ENCODE results near the gene GTF2H1. TPM values are rescaled to one million over a fixed set of nuclear protein-coding genes. Genes with fewer than 3 reads are reported as not detected.
"Not testable (repeated sequence)": the region's sequence is repeated elsewhere in the genome, so short reads cannot be mapped to it uniquely, and the experiment has no call there.

The GTF2H1 gene
- total RNA-seq, 1 donor from 2014 or later = 40.8 TPM

DNA sequence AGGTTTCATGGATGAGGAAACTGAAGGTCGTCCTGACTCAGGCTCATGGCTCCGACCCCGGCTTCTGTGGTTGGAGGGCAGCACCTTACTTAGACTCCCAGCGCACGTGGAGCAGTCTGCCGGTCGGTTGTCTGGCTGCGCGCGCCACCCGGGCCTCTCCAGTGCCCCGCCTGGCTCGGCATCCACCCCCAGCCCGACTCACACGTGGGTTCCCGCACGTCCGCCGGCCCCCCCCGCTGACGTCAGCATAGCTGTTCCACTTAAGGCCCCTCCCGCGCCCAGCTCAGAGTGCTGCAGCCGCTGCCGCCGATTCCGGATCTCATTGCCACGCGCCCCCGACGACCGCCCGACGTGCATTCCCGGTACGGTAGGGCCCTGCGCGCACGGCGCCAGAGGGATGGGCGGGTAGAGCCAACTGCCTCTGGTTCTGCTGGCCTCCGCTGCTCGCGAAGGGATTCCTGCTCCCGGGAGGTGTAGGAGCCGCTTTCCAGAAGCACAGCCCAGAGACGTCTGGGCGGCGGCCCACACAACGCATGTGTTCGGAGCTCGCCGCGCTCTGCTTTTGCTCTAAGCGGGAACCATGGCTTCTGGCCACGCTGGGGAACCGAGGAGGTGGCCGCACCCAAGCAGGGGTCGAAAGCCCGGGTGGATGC, 72.0 kb downstream of the GTF2H1 start, which contains the start of gene LDHA:
Gene LDHA, plus strand, starts transcription at position 289 of the 653 bp plus-strand sequence. CDS start 2,280 bp downstream, outside the sequence.
- peak within 1 kb of the TSS; percentile 88 for H3K4me3 ChIP-seq
- intact Hi-C loops (cut with DNase I) = no loop called here
- peaks cover 30% of the 10 kb centered on the region for H3K36me3 ChIP-seq
- DNase-seq = peak; percentile 99
- peaks cover 14% of the 10 kb centered on the region for H3K4me1 ChIP-seq
- H3K27ac ChIP-seq = peak within 1 kb of the TSS; percentile 90
- TF ChIP-seq, protein P1, sequence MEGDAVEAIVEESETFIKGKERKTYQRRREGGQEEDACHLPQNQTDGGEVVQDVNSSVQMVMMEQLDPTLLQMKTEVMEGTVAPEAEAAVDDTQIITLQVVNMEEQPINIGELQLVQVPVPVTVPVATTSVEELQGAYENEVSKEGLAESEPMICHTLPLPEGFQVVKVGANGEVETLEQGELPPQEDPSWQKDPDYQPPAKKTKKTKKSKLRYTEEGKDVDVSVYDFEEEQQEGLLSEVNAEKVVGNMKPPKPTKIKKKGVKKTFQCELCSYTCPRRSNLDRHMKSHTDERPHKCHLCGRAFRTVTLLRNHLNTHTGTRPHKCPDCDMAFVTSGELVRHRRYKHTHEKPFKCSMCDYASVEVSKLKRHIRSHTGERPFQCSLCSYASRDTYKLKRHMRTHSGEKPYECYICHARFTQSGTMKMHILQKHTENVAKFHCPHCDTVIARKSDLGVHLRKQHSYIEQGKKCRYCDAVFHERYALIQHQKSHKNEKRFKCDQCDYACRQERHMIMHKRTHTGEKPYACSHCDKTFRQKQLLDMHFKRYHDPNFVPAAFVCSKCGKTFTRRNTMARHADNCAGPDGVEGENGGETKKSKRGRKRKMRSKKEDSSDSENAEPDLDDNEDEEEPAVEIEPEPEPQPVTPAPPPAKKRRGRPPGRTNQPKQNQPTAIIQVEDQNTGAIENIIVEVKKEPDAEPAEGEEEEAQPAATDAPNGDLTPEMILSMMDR (IDR thresholded peaks at IDR 0.05) = no peak
- no peaks in the 10 kb centered on the region for H3K9me3 ChIP-seq
- no peaks in the 10 kb centered on the region for H3K27me3 ChIP-seq
- ATAC-seq = peak; percentile 89

DNA sequence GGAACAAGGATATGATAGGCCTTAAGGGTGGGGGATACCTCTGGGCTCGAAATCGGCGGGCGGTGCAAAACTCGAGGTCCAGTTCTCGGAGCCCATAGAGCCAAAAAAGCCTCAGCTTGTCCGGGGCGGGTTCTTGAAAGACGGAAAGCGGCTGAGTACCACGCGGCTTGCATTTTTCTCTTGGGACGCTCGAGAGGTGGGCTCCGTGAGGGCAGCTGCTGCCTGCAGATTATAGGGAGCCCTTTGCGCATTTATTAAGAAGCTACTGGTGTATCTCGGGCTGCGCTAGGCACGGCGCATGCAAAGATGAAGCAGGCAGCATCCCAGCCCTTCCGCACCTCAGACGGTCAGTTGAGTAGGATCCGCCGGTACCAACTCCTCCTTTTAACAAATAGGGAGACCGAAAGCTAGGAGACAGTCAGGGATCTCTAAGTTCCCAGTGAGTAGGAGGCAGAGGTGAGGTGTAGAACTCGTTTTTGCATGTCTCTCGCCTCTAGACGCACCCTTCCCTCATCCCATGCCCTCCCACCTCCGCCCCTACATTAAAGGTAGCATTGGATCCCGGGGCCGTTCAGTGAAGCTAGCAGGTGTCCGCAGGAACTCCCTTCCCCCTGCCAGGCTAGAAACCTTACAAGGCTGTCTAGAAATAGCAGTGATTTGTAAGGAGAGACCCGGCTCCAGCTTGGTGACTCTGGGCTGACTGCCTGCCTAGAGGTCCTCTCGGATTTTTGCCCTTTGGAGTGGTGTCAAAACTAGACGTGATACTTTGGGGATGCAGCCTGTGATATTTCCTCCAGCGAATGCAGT, 72.8 kb downstream of the GTF2H1 start:
- peak overlapping the region; percentile 88 for H3K4me3 ChIP-seq
- H3K4me1 ChIP-seq = peaks cover 14% of the 10 kb centered on the region
- no peaks in the 10 kb centered on the region for H3K27me3 ChIP-seq
- TF ChIP-seq, protein P1 (IDR thresholded peaks at IDR 0.05) = no peak
- H3K36me3 ChIP-seq = peaks cover 38% of the 10 kb centered on the region
- peak overlapping the region; percentile 90 for H3K27ac ChIP-seq
- ATAC-seq (no peak), DNase-seq (no peak)
- H3K9me3 ChIP-seq = no peaks in the 10 kb centered on the region
- intact Hi-C loops (cut with DNase I) = no loop called here

DNA sequence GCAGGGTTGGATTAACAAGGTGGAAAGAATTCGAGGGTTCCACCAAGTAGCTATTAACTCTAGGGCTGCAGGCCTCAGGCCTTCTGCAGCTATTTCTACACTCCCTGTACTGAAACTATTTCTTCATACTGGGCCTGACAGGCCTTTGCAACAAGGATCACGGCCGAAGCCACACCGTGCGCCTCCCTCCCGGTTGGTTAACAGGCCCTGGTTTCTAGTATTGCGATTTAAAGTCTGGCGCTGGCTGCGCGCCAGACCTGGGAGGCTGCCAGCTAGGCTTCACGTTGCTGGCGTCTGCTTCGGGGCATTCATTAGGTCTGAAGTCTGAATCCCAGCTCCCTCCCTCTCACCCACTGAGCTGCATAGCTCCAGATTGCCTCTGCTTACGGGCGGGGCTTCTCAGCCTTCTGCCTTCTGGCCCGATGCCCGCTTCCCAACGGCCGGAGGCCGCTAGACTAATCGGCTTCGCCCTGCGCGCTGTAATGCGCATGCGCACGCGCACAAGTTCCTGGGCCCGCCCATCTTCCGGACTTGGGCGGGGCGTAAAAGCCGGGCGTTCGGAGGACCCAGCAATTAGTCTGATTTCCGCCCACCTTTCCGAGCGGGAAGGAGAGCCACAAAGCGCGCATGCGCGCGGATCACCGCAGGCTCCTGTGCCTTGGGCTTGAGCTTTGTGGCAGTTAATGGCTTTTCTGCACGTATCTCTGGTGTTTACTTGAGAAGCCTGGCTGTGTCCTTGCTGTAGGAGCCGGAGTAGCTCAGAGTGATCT, 73.6 kb downstream of the GTF2H1 start:
- intact Hi-C loops (cut with DNase I) = no loop called here

DNA sequence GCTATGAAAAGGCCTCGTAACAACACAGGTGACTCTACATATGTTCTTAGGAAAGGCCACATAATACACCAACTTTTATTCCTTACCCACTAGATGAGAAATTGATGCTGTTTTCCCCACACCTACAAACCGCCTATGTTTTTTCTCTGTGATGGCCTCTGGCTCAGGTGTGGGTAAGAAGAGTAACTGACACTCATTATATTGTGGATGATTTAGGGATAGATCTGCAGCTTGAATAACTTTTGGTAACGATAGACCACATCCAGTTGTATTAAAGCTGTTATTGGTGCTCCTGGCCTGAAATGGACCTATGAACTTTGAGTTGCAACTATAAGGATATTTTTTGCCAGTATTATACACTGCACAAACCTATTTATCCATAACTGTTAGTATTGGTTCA, 75.6 kb downstream of the GTF2H1 start:
- Histone ChIP-seq H3K4me1 (peaks cover 14% of the 10 kb centered on the region), H3K27me3 (no peaks in the 10 kb centered on the region), H3K36me3 (peaks cover 65% of the 10 kb centered on the region), H3K9me3 (no peaks in the 10 kb centered on the region), H3K27ac (no peak overlapping the region), H3K4me3 (no peak overlapping the region)
- intact Hi-C loops (cut with DNase I) = no loop called here
- TF ChIP-seq, protein P1 (IDR thresholded peaks at IDR 0.05) = no peak
- DNase-seq (no peak), ATAC-seq (no peak)

More for the DNA sequence above, 73.6 kb downstream of the GTF2H1 start:
- TF ChIP-seq, protein P1 (IDR thresholded peaks at IDR 0.05) = no peak
- H3K4me1 ChIP-seq = peaks cover 14% of the 10 kb centered on the region
- peak overlapping the region; percentile 88 for H3K4me3 ChIP-seq
- ATAC-seq (peak; percentile 90), DNase-seq (peak; percentile 99)
- no peaks in the 10 kb centered on the region for H3K27me3 ChIP-seq
- H3K9me3 ChIP-seq = no peaks in the 10 kb centered on the region
- peaks cover 45% of the 10 kb centered on the region for H3K36me3 ChIP-seq
- H3K27ac ChIP-seq = peak overlapping the region; percentile 90

DNA sequence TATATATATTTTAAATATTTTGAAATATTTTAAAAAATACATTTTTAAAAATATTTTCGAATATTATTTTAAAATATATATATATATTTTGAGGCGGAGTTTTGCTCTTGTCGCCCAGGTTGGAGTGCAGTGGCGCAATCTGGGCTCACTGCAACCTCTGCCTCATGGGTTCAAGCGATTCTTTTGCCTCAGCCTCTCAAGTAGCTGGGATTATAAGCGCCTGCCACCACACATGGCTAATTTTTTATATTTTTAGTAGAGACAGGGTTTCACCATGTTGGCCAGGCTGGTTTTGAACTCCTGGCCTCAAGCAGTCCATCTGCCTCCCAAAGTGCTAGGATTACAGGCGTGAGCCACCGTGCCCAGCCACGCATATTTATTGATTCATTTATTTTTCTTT, 78.7 kb downstream of the GTF2H1 start:
- H3K9me3 ChIP-seq; H3K27me3 ChIP-seq; H3K27ac ChIP-seq; H3K4me1 ChIP-seq; DNase-seq; intact Hi-C loops (cut with DNase I); H3K4me3 ChIP-seq; ATAC-seq: not testable (repeated sequence)
- peaks cover 97% of the 10 kb centered on the region for H3K36me3 ChIP-seq

All from upper lobe of right lung (tissue), 1 donor.